ENCODE results near the gene GADD45A. TPM values are rescaled to one million over a fixed set of nuclear protein-coding genes. Genes with fewer than 3 reads are reported as not detected.

GADD45A gene
- total RNA-seq, 2 donors from 2014 or later: 48.0 to 52.4 TPM

GRCh38 chr1:67717876-67718275, 32.9 kb downstream of the GADD45A start:
- H3K27me3 Mint-ChIP-seq (ENCODE audit: insufficient read depth): no peaks in the 10 kb centered on the region
- no peak for TF ChIP-seq CTCF (conservative IDR thresholded peaks at IDR 0.05)
- 92% methylated on average over 3 to 4 of the region's 4 CpGs for WGBS, 2 experiments (ENCODE audit: insufficient coverage in 1 of 2, insufficient read length in 1 of 2)
- Histone ChIP-seq H3K4me3 (ENCODE audit: low read length) (no peak overlapping the region), H3K4me1 (ENCODE audit: control insufficient read depth, insufficient read depth, low read length) (peaks cover 42% of the 10 kb centered on the region), H3K27me3 (ENCODE audit: control insufficient read depth, insufficient read depth, low read length, poor library complexity, severe bottlenecking) (no peaks in the 10 kb centered on the region), H3K9ac (ENCODE audit: extremely low read depth, low read length, poor library complexity, severe bottlenecking) (no peak overlapping the region), H3K36me3 (ENCODE audit: control insufficient read depth, insufficient read depth, low read length) (no peaks in the 10 kb centered on the region), H3K27ac (ENCODE audit: low read depth, low read length) (no peak overlapping the region), H3K9me3 (ENCODE audit: control insufficient read depth, low read length) (no peaks in the 10 kb centered on the region)
- no peaks in the 10 kb centered on the region for H3K9me3 Mint-ChIP-seq
- no peaks in the 10 kb centered on the region for H3K36me3 Mint-ChIP-seq (ENCODE audit: low read depth)
- peaks cover 46% of the 10 kb centered on the region for H3K4me1 Mint-ChIP-seq
- no peak overlapping the region for H3K4me3 Mint-ChIP-seq
- H3K27ac Mint-ChIP-seq: peak overlapping the region; percentile 60
- no peak for DNase-seq

DNA sequence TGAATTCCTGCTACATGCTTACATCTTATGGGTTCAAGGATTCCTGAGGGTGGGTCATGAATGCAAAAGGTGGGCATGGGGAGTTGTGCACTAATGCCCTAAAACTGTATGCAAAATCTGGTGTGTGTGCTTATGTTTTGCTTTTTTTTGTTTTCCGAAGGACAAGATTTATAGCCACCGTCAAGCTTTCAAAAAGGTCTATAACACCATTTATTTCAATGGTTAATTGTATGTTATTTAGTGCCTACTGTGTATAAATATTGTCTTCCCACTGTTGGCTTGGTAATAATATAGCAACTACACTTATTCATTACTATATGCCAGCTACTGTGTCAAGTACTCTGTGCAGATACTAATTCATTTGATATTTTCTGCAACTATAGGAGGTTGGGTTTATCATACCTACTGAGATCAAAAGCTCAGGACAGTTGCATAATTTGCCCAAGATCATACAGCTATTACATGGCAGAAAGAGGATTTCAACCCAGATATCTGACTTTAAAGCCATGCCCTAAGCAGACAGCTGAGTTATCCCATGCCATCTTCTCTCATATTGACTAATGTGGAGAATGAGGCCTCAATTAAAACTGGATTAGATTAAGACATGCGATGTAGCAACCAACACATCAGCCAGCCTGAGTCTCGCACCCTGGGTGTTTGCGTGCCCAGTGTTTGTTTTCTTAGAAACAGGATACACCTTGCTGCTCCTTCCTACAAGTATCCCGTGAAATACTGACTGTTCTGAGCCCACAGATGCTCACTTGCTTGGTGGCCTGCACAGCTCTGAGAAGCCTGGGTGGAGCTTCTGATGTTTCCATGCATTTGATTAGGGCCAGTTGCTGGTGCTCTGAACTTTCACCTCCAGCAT, 34.6 kb downstream of the GADD45A start:
- Mint-ChIP-seq H3K27ac (no peak overlapping the region), H3K9me3 (no peaks in the 10 kb centered on the region), H3K4me3 (no peak overlapping the region), H3K27me3 (ENCODE audit: insufficient read depth) (no peaks in the 10 kb centered on the region), H3K4me1 (peaks cover 29% of the 10 kb centered on the region), H3K36me3 (ENCODE audit: low read depth) (no peaks in the 10 kb centered on the region)
- WGBS, 2 experiments (ENCODE audit: insufficient coverage in 1 of 2, insufficient read length in 1 of 2): 82 to 92% methylated on average over 3 to 6 of the region's 6 CpGs
- no peak for TF ChIP-seq CTCF (conservative IDR thresholded peaks at IDR 0.05)
- no peak overlapping the region for H3K4me3 ChIP-seq (ENCODE audit: low read length)
- no peaks in the 10 kb centered on the region for H3K36me3 ChIP-seq (ENCODE audit: control insufficient read depth, insufficient read depth, low read length)
- no peaks in the 10 kb centered on the region for H3K27me3 ChIP-seq (ENCODE audit: control insufficient read depth, insufficient read depth, low read length, poor library complexity, severe bottlenecking)
- no peak overlapping the region for H3K9ac ChIP-seq (ENCODE audit: extremely low read depth, low read length, poor library complexity, severe bottlenecking)
- no peak for DNase-seq
- peaks cover 33% of the 10 kb centered on the region for H3K4me1 ChIP-seq (ENCODE audit: control insufficient read depth, insufficient read depth, low read length)
- H3K9me3 ChIP-seq (ENCODE audit: control insufficient read depth, low read length): no peaks in the 10 kb centered on the region
- H3K27ac ChIP-seq (ENCODE audit: low read depth, low read length): no peak overlapping the region

GRCh38 chr1:67721112-67721511, 36.1 kb downstream of the GADD45A start:
- no peaks in the 10 kb centered on the region for H3K9me3 ChIP-seq (ENCODE audit: control insufficient read depth, low read length)
- peaks cover 23% of the 10 kb centered on the region for H3K4me1 ChIP-seq (ENCODE audit: control insufficient read depth, insufficient read depth, low read length)
- no peak overlapping the region for H3K27ac ChIP-seq (ENCODE audit: low read depth, low read length)
- TF ChIP-seq CTCF (conservative IDR thresholded peaks at IDR 0.05): no peak
- peak; percentile 75 for DNase-seq
- no peaks in the 10 kb centered on the region for H3K27me3 Mint-ChIP-seq (ENCODE audit: insufficient read depth)
- 38 to 61% methylated on average over 4 of the region's 4 CpGs for WGBS, 2 experiments (ENCODE audit: insufficient coverage in 1 of 2, insufficient read length in 1 of 2)
- H3K27me3 ChIP-seq (ENCODE audit: control insufficient read depth, insufficient read depth, low read length, poor library complexity, severe bottlenecking): no peaks in the 10 kb centered on the region
- no peak overlapping the region for H3K4me3 Mint-ChIP-seq
- no peak overlapping the region for H3K27ac Mint-ChIP-seq
- H3K36me3 Mint-ChIP-seq (ENCODE audit: low read depth): no peaks in the 10 kb centered on the region
- no peak overlapping the region for H3K4me3 ChIP-seq (ENCODE audit: low read length)
- peaks cover 20% of the 10 kb centered on the region for H3K4me1 Mint-ChIP-seq
- no peaks in the 10 kb centered on the region for H3K36me3 ChIP-seq (ENCODE audit: control insufficient read depth, insufficient read depth, low read length)
- no peaks in the 10 kb centered on the region for H3K9me3 Mint-ChIP-seq
- H3K9ac ChIP-seq (ENCODE audit: extremely low read depth, low read length, poor library complexity, severe bottlenecking): no peak overlapping the region
